Motor neuron (in vitro differentiated cells): ENCODE measurements around the gene PIGQ. TPM values are rescaled to one million over a fixed set of nuclear protein-coding genes. Genes with fewer than 3 reads are reported as not detected.
A peak's percentile ranks its signal among the peaks of the same experiment; 100 is the strongest.

ENCODE experiments used
- ATAC-seq, 8 experiments: fragments of 200-7000 bp; cut with Tn5 transposase; replicated peaks in 6 of 8; 2 replicates each; pipeline ENCODE4 v1.8.0; 2021; ENCODE audit warnings: mild to moderate bottlenecking in 8 of 8, moderate library complexity in 8 of 8
- H3K27ac ChIP-seq, 2 donors: fragments of 250-450 bp; sonication (Bioruptor Pico); 2 replicates each; pipeline ENCODE4 v1.9.0; 2021; ENCODE audit warnings: antibody characterized with exemption in 2 of 2, mild to moderate bottlenecking in 2 of 2, moderate library complexity in 1 of 2
- H3K4me1 ChIP-seq, 2 donors: fragments of 250-450 bp; sonication (Bioruptor Pico); replicated peaks in 1 of 2; 2 replicates each; pipeline ENCODE4 v1.6.1; 2021; ENCODE audit warnings: antibody characterized with exemption in 2 of 2, mild to moderate bottlenecking in 2 of 2, moderate library complexity in 1 of 2
- H3K4me3 ChIP-seq, 5 donors: fragments of 250-450 bp; sonication (Bioruptor Pico); 2 replicates each; pipeline ENCODE4 v1.9.0; 2021; ENCODE audit warnings: antibody characterized with exemption in 5 of 5, mild to moderate bottlenecking in 5 of 5, moderate library complexity in 4 of 5
- WGBS, 10 experiments: fragments of 450-650 bp; shearing (Covaris generic); methylation state at CpG; one replicate each; pipeline ENCODE4 v1.0.0; 2022; 5-methylcytosine and 5-hydroxymethylcytosine counted together
- in situ Hi-C, 9 experiments: fragments of 400-800 bp; cut with MboI; loops; one replicate each; pipeline ENCODE4 v1.15.0; 2021; ENCODE audit warnings: low sequenced_read_pairs in 9 of 9, low pct_unique_long_range_greater_than_20kb in 2 of 9; ENCODE audit not compliant: unreplicated experiment in 9 of 9
- total RNA-seq, 8 experiments: library from RNA; unstranded; fragments of 300-600 nt; gene quantifications; 2 replicates each; pipeline versions ENCODE4 v1.2.3 to v1.2.4, GENCODE V29; 2022

PIGQ gene
- total RNA-seq, 8 experiments from 2014 or later = 17.0 to 56.1 (median 26.0) TPM

DNA sequence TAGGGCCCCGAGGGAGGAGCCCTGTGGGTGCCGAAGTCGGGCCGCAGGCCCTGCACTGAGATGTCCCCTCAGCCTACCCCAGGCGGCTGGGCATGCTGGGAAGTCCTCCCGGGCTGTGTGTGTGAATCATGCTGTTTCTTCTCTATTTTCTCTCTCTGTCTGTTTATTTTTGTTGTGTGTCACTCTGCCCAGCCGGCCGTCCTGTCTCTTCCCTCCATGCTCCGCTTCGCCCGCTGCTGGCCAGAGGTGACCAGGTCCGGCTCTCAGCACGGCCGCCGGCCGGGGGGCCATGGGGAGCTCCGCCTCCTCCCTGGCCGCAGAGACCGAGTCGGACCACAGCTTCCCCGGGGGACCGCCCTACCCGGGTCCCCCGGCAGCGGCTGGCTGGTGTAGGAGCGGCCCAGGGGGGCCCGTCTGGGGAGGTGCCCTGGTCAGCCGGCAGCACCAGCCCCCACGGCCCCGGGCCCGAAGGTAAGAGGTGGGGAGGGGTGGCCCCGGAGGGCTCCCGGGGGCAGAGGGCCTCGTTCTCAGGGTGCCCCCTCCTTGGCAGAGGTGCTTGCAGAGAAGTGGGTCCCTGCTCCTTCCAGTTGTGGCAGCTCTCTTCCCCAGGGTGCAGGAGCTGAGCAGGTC, 29.8 kb upstream of the PIGQ start:
- ATAC-seq = peak in 1 of 8 experiments; percentile 5
- Histone ChIP-seq H3K27ac (no peak overlapping the region), H3K4me1 (peaks cover 0 to 4% of the 10 kb centered on the region in 2 donors), H3K4me3 (no peak overlapping the region)
- WGBS, 10 experiments = 87 to 100% (median 96%) methylated on average over 1 to 4 of the region's 34 CpGs; no CpG with 5 or more reads in 6 of the 10 experiments
- in situ Hi-C loops = no loop called here

DNA sequence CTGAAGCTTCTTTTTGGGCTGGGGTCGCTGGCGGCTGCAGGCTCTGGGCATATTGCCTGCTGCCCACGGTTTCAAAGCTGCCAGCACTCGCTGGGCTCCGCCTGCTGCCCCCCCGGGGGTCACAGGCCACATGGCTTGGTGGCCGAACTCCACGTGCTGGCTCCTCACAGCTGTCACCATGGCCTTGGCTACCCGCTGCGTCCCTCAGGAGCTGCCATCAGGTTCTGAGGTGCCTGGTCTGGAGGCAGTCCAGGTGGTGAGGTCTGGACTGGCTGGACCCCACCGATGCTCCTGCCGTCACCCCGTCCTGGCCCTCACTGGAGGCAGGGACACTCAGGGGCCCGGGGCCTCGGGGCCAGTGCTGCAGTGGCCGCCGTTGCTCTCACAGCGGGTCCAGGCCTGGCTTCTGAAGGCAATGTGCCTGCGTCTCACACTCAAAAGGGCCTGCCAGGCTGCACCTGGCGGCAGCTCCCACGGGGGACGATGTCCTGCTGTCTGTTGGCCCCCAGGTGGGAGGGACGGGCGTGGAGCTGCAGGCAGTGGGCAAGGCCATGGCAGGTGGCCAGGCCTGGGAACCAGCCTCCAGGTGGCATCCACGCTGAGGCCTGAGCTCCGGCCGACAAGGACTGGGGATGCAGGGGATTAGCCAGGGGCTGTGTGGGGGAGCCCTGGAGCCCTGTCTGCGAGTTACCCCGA, 29.0 kb upstream of the PIGQ start:
- H3K4me1 ChIP-seq = peaks cover 0 to 4% of the 10 kb centered on the region in 2 donors
- in situ Hi-C loops = no loop called here
- no peak for ATAC-seq
- H3K27ac ChIP-seq = no peak overlapping the region
- 97 to 100% methylated on average over 1 to 11 of the region's 29 CpGs; no CpG with 5 or more reads in 8 of the 10 experiments for WGBS, 10 experiments
- no peak overlapping the region for H3K4me3 ChIP-seq

DNA sequence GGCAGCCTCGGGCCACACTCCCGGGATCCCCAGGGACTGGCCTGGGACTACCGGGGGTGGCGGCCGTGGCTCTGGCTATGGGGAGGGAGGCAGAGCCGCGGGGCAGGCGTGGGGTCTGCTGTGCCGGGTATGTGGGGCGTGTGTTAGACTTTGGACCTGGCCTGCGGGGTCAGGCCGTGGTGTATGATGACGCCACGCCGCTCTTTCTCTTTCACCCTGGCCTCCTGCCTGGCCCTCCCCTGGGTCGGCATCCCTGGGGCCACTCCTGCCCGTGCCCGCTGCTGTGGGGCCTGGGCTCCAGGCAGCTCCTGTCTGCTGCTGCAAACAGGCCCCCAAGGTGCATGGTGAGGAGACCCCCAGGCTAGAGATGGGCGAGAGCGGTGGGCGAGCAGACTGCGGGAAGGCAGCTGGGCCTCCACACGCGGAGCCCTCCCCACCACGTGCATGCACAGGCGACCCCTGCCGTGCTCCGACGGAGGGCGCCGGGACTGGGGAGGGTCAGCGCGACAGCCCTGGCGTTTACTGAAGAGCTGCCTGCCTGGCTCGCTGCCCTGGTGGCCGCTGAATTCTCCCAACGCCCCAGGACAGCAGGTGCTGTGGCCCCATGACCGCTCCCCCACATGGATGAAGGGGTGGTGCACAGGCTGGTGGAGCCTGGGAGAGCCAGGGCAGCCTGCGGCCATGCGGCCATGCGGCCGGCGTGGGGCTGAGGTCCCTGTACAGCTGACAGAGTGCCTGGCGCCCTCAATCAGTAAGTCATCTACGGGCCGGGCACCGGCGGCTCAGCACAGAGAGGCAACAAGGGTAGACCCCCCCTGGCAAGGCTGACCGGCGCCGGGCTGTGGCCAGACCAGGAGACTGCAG, 26.2 kb upstream of the PIGQ start:
- in situ Hi-C loops = no loop called here
- 71 to 93% (median 80%) methylated on average over 4 to 18 of the region's 51 CpGs; no CpG with 5 or more reads in 5 of the 10 experiments for WGBS, 10 experiments
- Histone ChIP-seq H3K4me1 (peaks cover 4 to 7% of the 10 kb centered on the region in 2 donors), H3K27ac (no peak overlapping the region), H3K4me3 (no peak overlapping the region)
- no peak for ATAC-seq

DNA sequence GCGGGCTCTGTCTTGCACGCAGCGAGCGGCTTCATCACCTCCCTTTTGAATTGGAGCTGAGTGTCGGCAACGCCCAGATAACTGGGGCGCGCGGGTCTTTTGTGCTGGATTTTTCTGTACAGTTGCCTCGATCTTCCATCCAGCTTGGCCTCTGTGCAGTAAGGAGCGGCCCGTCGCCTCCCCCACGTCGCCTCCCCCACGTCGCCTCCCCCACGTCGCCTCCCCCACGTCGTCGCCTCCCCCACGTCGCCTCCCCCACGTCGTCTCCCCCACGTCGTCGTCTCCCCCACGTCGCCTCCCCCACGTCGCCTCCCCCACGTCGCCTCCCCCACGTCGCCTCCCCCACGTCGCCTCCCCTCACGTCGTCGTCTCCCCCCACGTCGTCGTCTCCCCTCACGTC, 25.3 kb upstream of the PIGQ start:
- Histone ChIP-seq H3K4me3 (no peak overlapping the region), H3K4me1 (peaks cover 4 to 7% of the 10 kb centered on the region in 2 donors), H3K27ac (no peak overlapping the region)
- in situ Hi-C loops = no loop called here
- ATAC-seq = no peak
- WGBS, 10 experiments = 73 to 90% (median 81%) methylated on average over 2 to 7 of the region's 46 CpGs; no CpG with 5 or more reads in 7 of the 10 experiments

DNA sequence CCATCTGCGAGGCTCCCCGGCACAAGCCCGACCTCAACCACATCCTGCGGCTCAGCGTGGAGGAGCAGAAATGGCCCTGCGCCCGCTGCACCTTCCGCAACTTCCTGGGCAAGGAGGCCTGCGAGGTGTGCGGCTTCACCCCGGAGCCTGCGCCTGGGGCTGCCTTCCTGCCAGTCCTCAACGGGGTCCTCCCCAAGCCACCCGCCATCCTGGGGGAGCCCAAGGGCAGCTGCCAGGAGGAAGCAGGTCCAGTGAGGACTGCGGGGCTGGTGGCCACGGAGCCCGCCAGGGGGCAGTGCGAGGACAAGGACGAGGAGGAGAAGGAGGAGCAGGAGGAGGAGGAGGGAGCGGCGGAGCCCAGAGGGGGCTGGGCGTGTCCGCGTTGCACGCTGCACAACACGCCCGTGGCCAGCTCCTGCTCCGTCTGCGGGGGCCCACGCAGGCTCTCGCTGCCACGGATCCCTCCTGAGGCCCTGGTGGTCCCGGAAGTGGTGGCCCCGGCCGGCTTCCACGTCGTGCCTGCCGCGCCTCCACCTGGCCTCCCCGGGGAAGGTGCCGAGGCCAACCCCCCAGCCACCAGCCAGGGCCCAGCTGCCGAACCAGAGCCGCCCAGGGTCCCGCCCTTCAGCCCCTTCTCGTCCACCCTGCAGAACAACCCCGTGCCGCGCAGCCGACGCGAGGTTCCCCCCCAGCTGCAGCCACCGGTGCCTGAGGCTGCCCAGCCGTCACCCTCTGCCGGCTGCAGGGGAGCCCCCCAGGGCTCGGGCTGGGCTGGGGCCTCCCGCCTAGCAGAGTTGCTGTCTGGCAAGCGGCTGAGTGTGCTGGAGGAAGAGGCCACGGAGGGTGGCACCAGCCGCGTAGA, 22.6 kb upstream of the PIGQ start:
- ATAC-seq = peak in 7 of 8 experiments; percentile 80 to 88 (median 83)
- H3K4me1 ChIP-seq = peaks cover 4 to 7% of the 10 kb centered on the region in 2 donors
- WGBS, 10 experiments = 80 to 100% (median 80%) methylated on average over 1 to 2 of the region's 60 CpGs; no CpG with 5 or more reads in 7 of the 10 experiments

DNA sequence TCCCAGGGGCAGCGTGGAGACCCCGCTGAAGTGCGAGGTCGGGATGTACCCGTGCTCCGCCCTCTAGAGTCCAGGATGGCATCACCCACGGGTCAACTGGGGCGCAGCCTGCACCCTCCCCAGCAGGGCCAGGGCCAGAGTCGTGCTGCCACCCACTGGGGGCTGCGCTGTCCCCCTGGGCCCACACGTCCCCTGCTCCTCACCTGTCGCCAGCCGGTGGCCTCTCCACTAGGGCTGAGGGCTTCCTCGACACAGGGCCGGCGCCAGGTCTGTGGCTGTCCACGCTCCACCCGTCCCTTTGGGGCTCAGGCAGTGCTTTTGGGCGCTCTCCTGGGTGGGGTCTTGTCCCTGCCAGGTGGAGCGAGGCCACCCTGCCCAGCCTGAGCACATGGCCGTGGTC, 21.2 kb upstream of the PIGQ start:
- 80 to 92% methylated on average over 1 to 5 of the region's 21 CpGs; no CpG with 5 or more reads in 8 of the 10 experiments for WGBS, 10 experiments
- ATAC-seq = no peak
- Histone ChIP-seq H3K4me3 (no peak overlapping the region), H3K27ac (no peak overlapping the region), H3K4me1 (peaks cover 3 to 7% of the 10 kb centered on the region in 2 donors)
- in situ Hi-C loops = no loop called here

More for the DNA sequence above, 22.6 kb upstream of the PIGQ start:
- in situ Hi-C loops = no loop called here
- Histone ChIP-seq H3K4me3 (no peak overlapping the region), H3K27ac (peak overlapping the region in 1 of 2 donors; percentile 46)

DNA sequence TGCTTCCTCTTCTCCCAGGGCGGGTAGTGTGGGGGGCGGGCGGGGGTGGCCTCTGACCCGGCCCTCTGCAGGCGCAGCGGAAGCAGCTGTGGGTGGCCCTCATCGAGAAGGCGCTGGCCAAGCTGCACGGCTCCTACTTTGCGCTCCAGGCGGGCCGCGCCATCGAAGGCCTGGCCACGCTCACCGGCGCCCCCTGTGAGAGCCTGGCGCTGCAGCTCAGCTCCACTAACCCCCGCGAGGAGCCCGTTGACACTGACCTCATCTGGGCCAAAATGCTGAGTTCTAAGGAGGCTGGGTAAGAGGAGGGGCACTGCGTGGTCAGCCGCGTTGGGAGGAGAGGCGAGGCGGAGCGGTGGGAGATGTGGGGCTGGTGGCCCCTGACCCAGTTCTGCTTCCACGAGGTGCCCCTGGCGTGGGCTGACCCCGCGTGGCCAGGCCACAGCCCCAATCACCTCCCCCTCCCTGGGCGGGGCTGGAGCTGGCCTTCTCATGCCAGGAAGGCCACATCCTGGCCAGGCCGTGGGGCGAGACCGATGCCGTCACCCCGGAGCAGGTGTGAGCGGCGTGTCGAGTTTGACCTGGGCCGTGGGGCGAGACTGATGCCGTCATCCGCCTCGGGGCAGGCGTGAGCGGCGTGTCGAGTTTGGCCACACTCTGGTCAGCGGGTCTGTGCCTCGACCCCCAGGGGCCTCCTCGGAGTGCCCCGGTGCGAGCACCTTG, 20.1 kb upstream of the PIGQ start:
- ATAC-seq = no peak
- Histone ChIP-seq H3K27ac (no peak overlapping the region), H3K4me3 (no peak overlapping the region), H3K4me1 (peaks cover 9 to 10% of the 10 kb centered on the region in 2 donors)
- 92 to 100% (median 100%) methylated on average over 1 to 5 of the region's 54 CpGs; no CpG with 5 or more reads in 7 of the 10 experiments for WGBS, 10 experiments
- in situ Hi-C loops = no loop called here

DNA sequence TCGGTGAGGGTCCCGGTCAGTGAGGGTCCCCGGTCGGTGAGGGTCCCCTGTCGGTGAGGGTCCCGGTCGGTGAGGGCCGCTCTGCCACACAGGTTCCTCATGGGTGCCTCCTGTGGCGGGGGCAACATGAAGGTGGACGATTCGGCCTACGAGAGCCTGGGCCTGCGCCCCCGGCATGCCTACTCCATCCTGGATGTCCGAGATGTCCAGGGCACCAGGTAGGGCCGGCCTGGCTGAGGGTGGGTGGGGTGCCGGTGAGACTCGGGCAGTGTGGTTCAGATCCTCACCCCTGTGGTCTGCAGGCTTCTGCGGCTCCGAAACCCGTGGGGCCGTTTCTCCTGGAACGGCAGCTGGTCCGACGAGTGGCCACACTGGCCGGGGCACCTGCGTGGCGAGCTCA, 18.6 kb upstream of the PIGQ start:
- Histone ChIP-seq H3K27ac (no peak overlapping the region), H3K4me3 (no peak overlapping the region), H3K4me1 (peaks cover 10 to 21% of the 10 kb centered on the region in 2 donors)
- 100% methylated on average over 1 to 2 of the region's 28 CpGs; no CpG with 5 or more reads in 7 of the 10 experiments for WGBS, 10 experiments
- ATAC-seq = no peak
- in situ Hi-C loops = no loop called here

DNA sequence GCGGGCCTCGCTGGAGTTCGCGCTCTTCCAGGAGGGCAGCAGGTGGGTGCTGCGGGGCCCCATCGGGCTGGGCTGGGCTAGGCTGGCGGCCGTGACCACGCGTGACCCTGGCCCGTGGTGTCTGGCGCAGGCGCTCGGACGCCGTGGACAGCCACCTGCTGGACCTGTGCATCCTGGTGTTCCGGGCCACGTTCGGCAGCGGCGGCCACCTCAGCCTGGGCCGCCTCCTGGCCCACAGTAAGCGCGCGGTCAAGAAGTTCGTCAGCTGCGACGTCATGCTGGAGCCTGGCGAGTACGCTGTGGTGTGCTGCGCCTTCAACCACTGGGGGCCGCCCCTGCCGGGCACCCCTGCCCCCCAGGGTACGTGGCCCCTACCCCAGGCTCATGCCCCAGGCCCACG, 17.6 kb upstream of the PIGQ start:
- no CpG with 5 or more reads among the region's 35 CpGs for WGBS, 10 experiments
- H3K4me3 ChIP-seq = no peak overlapping the region
- H3K27ac ChIP-seq = no peak overlapping the region
- peaks cover 7 to 21% of the 10 kb centered on the region in 2 donors for H3K4me1 ChIP-seq
- in situ Hi-C loops = no loop called here
- ATAC-seq = no peak

DNA sequence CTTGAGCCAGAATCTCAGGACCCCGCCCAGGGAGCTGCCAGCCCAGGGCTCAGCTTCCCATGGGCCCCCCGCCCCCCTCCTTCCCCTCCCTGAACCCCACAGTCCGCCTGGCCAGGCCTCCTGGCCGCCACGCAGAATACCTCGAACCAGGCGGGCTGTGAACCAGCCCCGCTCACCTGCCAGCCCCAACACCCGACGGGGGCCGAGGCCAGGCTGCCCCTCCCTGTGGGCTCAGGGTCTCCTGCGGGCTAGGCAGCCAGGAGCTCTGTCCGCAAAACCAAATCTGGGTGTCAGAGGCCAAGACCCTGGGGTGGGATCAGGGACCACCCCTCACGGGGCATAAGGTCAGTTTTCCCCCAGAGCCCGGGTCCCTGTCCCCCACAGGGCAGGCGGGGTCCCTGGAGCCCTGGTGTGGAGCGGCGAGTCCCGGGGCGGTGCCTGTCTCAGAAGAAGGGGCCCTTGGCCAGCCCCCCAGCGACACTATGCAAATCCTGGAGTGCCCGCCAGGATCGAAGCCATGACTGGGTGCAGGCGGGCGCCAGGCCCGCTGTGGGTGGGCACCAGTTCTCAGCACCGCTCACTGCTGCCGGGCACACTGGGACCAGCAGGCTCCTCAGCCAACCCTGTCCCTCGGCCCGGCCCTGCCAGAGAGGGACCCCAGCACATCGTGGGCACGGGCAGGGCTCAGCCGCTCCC, 16.0 kb upstream of the PIGQ start:
- Histone ChIP-seq H3K4me1 (peaks cover 11 to 26% of the 10 kb centered on the region in 2 donors), H3K4me3 (no peak overlapping the region), H3K27ac (no peak overlapping the region)
- in situ Hi-C loops = no loop called here
- no peak for ATAC-seq
- WGBS, 10 experiments = 94% methylated on average over 7 of the region's 33 CpGs; no CpG with 5 or more reads in 9 of the 10 experiments

DNA sequence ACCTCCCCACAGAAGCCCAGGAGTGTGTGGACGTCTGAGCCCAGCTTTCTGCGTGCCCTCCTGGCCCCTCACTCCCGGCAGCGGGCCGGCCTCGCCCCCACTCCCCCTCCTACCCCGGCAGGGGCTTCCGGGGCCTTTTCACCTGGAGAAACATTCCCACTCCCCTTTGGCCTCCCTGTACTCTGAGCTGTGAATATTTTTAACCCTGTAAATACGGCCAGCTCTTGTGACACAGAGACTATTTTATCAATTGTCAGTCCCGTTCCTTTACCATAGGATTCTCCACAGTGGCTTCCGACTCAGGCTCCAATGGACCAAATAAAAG, 15.5 kb upstream of the PIGQ start:
- ATAC-seq = no peak
- peaks cover 16 to 29% of the 10 kb centered on the region in 2 donors for H3K4me1 ChIP-seq
- H3K4me3 ChIP-seq = no peak overlapping the region
- no peak overlapping the region for H3K27ac ChIP-seq
- in situ Hi-C loops = no loop called here
- 33 to 42% methylated on average over 2 to 3 of the region's 11 CpGs; no CpG with 5 or more reads in 8 of the 10 experiments for WGBS, 10 experiments
